BJ (cell line): ENCODE results near the gene WWOX. TPM values are rescaled to one million over a fixed set of nuclear protein-coding genes. Genes with fewer than 3 reads are reported as not detected.

Source experiments
- CTCF ChIA-PET: fragments of 350-600 bp; formaldehyde crosslinking; extraction: SDS; loops from one replicate; lab custom pipeline; 2021; ENCODE audit warnings: antibody characterized with exemption, inconsistent platforms; lab: Yijun Ruan, JAX
- POLR2A ChIA-PET: fragments of 300-600 bp; sonication (Branson Sonifier 250); formaldehyde crosslinking; extraction: SDS; loops from one replicate; lab custom pipeline; 2021; ENCODE audit warnings: antibody characterized with exemption; lab: Charles Lee
- DNase-seq: peaks from one replicate; pipeline ENCODE4 v3.0.0-alpha.2; 2011; ENCODE audit warnings: low read depth
- H3K27me3 ChIP-seq: 2 replicates; pipeline ENCODE4 v1.6.0; 2011; ENCODE audit warnings: low read length; ENCODE audit not compliant: control insufficient read depth, insufficient read depth
- H3K36me3 ChIP-seq: 2 replicates; pipeline ENCODE4 v1.5.1; 2011; ENCODE audit warnings: low read length; ENCODE audit not compliant: control insufficient read depth, insufficient read depth
- H3K4me3 ChIP-seq: 2 replicates; pipeline ENCODE4 v1.5.1; 2011; ENCODE audit warnings: low read depth, mild to moderate bottlenecking, control low read depth, low read length
- polyA plus RNA-seq: library from polyadenylated mRNA; depleted of rRNA; stranded (reverse); fragments of >200 nt; gene quantifications from 2 replicates; pipeline ENCODE4 v1.2.3, GENCODE V29; 2011
- TF ChIP-seq, protein P1 (sequence below): IDR thresholded peaks from 2 replicates; pipeline ENCODE4 v1.5.1; 2011; ENCODE audit warnings: low read depth, mild to moderate bottlenecking, control low read depth, inconsistent platforms, low read length, moderate library complexity; ENCODE audit not compliant: insufficient read depth

The WWOX gene
- polyA plus RNA-seq, 1 experiment: 3.1 TPM

DNA sequence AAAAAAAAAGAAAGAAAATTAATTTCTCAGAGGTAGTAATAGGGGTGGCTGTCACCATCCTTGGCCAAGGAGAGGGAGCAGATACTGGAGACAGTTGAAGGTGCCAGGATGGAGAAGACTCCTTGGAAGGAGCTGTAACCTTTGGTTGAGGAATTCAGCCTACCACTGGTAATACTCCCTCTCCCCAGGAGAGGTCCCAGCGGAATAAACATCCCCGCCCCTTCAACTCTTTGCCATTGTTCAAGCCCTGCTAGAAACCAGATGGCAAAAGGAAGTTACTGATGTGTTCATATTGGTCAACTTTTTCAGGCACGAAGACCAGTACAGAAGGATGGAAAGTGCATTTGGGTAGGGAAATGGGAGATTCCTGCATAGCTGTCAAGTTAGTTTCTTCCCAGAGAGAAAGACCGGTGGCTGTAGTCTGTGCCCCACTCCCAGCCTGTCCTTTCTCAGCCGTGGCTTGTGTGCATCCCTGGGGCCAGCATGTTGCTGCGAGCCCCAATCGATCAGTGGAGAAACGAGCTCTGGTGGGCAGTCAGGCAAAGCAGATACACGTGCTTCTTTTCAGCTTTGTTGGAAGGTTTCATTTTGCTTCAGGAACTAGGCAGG lies 889.0 kb downstream of the WWOX start:
- no peak overlapping the region for H3K4me3 ChIP-seq
- ChIA-PET POLR2A (no interaction called here), CTCF (no interaction called here)
- DNase-seq: no peak
- no peaks in the 10 kb centered on the region for H3K36me3 ChIP-seq
- TF ChIP-seq, protein P1, sequence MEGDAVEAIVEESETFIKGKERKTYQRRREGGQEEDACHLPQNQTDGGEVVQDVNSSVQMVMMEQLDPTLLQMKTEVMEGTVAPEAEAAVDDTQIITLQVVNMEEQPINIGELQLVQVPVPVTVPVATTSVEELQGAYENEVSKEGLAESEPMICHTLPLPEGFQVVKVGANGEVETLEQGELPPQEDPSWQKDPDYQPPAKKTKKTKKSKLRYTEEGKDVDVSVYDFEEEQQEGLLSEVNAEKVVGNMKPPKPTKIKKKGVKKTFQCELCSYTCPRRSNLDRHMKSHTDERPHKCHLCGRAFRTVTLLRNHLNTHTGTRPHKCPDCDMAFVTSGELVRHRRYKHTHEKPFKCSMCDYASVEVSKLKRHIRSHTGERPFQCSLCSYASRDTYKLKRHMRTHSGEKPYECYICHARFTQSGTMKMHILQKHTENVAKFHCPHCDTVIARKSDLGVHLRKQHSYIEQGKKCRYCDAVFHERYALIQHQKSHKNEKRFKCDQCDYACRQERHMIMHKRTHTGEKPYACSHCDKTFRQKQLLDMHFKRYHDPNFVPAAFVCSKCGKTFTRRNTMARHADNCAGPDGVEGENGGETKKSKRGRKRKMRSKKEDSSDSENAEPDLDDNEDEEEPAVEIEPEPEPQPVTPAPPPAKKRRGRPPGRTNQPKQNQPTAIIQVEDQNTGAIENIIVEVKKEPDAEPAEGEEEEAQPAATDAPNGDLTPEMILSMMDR: no peak
- no peaks in the 10 kb centered on the region for H3K27me3 ChIP-seq

DNA sequence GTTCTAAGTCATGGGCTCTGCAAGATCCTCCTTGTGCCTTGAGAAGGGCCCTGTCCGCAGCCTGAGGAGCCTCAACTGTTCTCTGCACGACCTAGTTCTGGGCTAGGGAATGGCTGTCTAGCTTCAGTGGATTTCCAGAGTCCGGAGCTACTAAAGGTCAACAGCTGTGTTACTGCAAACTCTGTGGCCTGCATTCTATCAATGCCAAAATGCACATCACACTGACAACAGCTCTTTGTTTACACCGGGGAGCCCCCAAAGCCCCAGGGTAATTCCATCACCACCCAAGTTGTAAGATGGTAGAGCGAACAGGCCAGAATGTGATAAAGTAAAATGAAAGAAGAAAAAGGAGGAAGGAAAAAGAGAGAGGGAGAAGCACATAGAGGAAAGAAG lies 890.9 kb downstream of the WWOX start:
- no peak overlapping the region for H3K4me3 ChIP-seq
- H3K27me3 ChIP-seq: no peaks in the 10 kb centered on the region
- no peak for DNase-seq
- no peaks in the 10 kb centered on the region for H3K36me3 ChIP-seq
- POLR2A ChIA-PET: no interaction called here
- CTCF ChIA-PET: no interaction called here
- TF ChIP-seq, protein P1: no peak

DNA sequence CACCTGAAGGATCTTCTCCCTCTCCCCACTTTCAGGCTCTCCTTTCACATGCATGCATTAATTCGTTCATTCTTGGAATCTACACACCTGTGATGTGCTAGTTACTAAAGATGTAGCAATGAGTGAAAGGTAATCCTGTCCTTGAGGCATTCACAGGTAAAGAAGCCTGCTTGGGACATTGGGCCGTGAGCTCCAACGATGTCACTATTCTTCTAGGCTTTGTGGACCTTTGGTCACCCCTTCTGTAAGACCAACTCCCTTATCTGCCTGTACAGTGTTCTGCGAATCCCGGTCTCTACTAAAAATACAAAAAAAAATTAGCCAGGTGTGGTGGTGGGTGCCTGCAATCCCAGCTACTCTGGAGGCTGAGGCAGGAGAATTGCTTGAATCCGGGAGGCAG lies 892.5 kb downstream of the WWOX start:
- no peak for DNase-seq

DNA sequence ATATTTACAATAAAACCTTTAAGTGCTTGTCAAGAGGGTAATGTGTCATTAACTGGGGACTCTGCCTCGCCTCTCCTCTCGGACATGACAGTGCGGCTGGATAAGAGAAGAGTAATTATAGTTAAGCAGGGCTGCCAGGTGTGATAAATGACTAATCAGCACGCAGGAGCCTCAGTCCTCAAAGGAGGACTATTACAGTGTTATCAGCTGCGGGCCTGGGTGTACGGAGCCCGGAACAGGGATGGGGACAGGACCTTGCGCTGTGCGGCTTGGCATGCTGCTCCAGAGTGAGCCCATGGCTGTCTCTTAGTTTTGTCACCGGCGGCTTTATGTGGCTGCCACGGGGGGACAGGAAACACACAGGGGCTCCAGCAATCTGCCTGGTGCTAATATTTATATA lies 893.9 kb downstream of the WWOX start:
- DNase-seq: no peak
- TF ChIP-seq, protein P1: no peak
- ChIA-PET POLR2A (no interaction called here), CTCF (no interaction called here)
- H3K36me3 ChIP-seq: no peaks in the 10 kb centered on the region
- H3K4me3 ChIP-seq: no peak overlapping the region
- H3K27me3 ChIP-seq: no peaks in the 10 kb centered on the region

More for the DNA sequence above, 892.5 kb downstream of the WWOX start:
- H3K4me3 ChIP-seq: no peak overlapping the region
- ChIA-PET POLR2A (no interaction called here), CTCF (no interaction called here)
- no peaks in the 10 kb centered on the region for H3K27me3 ChIP-seq
- TF ChIP-seq, protein P1: no peak
- no peaks in the 10 kb centered on the region for H3K36me3 ChIP-seq

DNA sequence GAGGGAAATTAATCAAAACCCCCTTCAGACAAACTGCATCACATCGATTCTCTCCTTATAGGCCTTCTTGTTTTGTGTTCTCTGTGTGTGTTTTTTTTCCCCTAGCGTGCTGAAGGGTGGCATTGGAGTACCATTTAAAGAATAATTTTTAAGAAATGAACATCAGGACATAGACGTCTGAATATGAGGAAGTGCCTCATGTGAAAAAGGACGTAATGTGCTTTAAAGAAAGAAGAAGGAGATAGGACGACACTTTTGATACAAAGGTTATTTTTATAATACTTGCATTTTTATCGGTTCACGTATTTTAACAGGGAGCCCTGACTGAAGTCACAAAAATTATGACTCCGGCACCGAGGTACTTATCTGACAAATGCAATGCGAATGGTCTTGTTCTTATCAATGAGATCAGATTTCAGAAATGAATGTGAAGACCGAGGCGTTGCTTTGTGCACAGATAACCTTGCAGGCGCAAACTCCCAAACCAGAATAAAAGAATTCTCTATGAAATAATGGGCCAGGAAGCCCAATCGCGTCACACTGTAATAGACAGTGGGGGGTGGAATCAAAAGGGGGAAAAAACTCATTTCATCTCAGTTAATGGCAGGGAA lies 894.8 kb downstream of the WWOX start:
- H3K4me3 ChIP-seq: no peak overlapping the region
- DNase-seq: no peak
- H3K27me3 ChIP-seq: no peaks in the 10 kb centered on the region
- no peaks in the 10 kb centered on the region for H3K36me3 ChIP-seq
- CTCF ChIA-PET: no interaction called here
- TF ChIP-seq, protein P1: no peak
- POLR2A ChIA-PET: no interaction called here
